GM23248 (cell line): ENCODE data around the gene LCLAT1.

Experiments
- EZH2 ChIP-seq: fragments of 200-600 bp; sonication (generic); IDR thresholded peaks from 2 replicates; pipeline ENCODE4 v1.6.1; 2018; ENCODE audit warnings: antibody characterized with exemption, mild to moderate bottlenecking; ENCODE audit not compliant: insufficient read depth, poor library complexity, severe bottlenecking
- EZH2phosphoT487 ChIP-seq: fragments of 200-600 bp; sonication (generic); IDR thresholded peaks from 2 replicates; pipeline ENCODE4 v1.6.1; 2018; ENCODE audit warnings: antibody characterized with exemption, moderate library complexity, mild to moderate bottlenecking, low read depth; ENCODE audit not compliant: insufficient read depth

GRCh38 chr2:30584116-30584515 is 137.1 kb downstream of the LCLAT1 start:
- TF ChIP-seq EZH2phosphoT487, result no peak
- no peak for TF ChIP-seq EZH2
